ENCODE results near the gene PTPRG. TPM values are rescaled to one million over a fixed set of nuclear protein-coding genes. Genes with fewer than 3 reads are reported as not detected.

Gene PTPRG
- total and polyA plus RNA-seq, 2 donors (not counting 3 experiments of a cell fraction or from before 2014, with no cell fraction given): 8.9 to 39.1 TPM

DNA sequence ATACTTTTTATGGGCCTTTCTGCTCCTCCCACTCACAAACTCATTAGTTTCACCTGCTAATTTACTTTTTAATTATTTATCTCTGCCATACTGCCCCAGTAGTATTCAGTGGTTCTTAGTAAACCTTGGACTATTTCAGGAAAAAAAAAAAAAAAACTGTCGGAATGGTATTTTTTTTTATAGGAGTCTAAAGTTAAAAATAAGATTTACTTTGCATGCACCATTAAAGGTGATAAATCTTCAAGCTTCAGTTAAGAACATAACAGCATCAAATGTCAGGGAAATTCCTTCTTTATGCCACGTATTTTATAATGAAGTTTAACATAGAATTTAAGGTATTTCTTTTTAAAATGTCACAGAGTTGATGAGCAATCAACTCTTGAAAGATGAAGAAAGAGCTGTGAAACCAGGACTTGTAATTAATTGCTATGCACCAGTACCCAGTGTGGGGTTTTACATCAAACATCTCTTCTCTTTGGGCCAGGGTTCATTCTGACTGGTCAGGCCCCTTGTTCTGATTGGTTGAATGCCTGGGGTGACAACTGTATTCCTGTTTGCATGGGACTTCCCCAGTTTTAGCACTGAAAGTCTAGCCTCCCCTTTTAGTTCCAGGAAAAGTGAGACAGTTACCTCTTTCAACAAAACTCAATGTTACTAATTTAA lies 40.3 kb upstream of the PTPRG start:
- dilution Hi-C loops (cut with MboI; ENCODE audit: extremely low pct_ligation_motif_present, low sequenced_read_pairs): no loop called here
- Histone ChIP-seq H4K20me1 (replicated peaks; ENCODE audit: control insufficient read depth, extremely low read depth, insufficient read depth, low read length) (no peaks in the 10 kb centered on the region), H3K9ac (replicated peaks; ENCODE audit: extremely low read depth, insufficient read depth, low read length) (no peak overlapping the region), H3K27ac (ENCODE audit: insufficient read depth, low read depth, low read length) (no peak overlapping the region), H2AFZ (ENCODE audit: low read depth, low read length) (no peak overlapping the region), H3K36me3 (ENCODE audit: control insufficient read depth in 2 of 2, extremely low read depth in 1 of 2, insufficient read depth in 2 of 2, low read length in 2 of 2) (no peaks in the 10 kb centered on the region), H3K4me2 (ENCODE audit: insufficient read depth, low read length) (no peak overlapping the region), H3K9me3 (replicated peaks; ENCODE audit: control insufficient read depth, insufficient read depth, low read length) (no peaks in the 10 kb centered on the region), H3K27me3 (ENCODE audit: control insufficient read depth in 2 of 2, insufficient read depth in 2 of 2, low read length in 2 of 2) (peaks cover 0 to 3% of the 10 kb centered on the region in 2 experiments), H3K79me2 (ENCODE audit: control insufficient read depth, insufficient read depth, low read length) (no peaks in the 10 kb centered on the region), H3K9me1 (replicated peaks; ENCODE audit: control insufficient read depth, extremely low read depth, insufficient read depth, low read length) (no peaks in the 10 kb centered on the region), H3K4me1 (ENCODE audit: control insufficient read depth, extremely low read depth, insufficient read depth, low read length) (no peaks in the 10 kb centered on the region), H3K4me3 (replicated peaks in 1 of 3; ENCODE audit: insufficient read depth in 1 of 3, low read depth in 1 of 3, low read length in 3 of 3) (no peak overlapping the region)
- intact Hi-C loops (cut with micrococcal nuclease): no loop called here
- DNase-seq (ENCODE audit: low read depth, low spot score) (no peak), FAIRE-seq (no peak)
- no TSS peak for BruUV-seq (replicated peaks)
- ChIA-PET POLR2A (no interaction called here), CTCF (interaction anchor here (1.2 kb wide), 1 partner anchor 9 kb away, joined by 3 read pairs; no protein-coding TSS in a partner anchor)
- TF ChIP-seq GATA2 (IDR thresholded peaks at IDR 0.05; ENCODE audit: insufficient read depth, insufficient read length, low read depth, low read length): no peak
- no peak for TF ChIP-seq POLR2A (IDR thresholded peaks at IDR 0.05; ENCODE audit: low read depth, low read length)
- TF ChIP-seq MAX (IDR thresholded peaks at IDR 0.05; ENCODE audit: insufficient read depth, insufficient read length): no peak
- TF ChIP-seq CTCF (IDR thresholded peaks at IDR 0.05; ENCODE audit: extremely low read depth in 1 of 2, insufficient read depth in 1 of 2, low read depth in 1 of 2, low read length in 2 of 2): no peak
- no peak for TF ChIP-seq FOS (IDR thresholded peaks at IDR 0.05; ENCODE audit: borderline replicate concordance, insufficient read depth, low read length)
- TF ChIP-seq POLR2AphosphoS5 (IDR thresholded peaks at IDR 0.05; ENCODE audit: insufficient read depth, low read depth, low read length): no peak
- TF ChIP-seq MYC (IDR thresholded peaks at IDR 0.05; ENCODE audit: low read depth, low read length): no peak
- TF ChIP-seq EZH2 (IDR thresholded peaks at IDR 0.05; ENCODE audit: borderline replicate concordance, low read depth, low read length, severe bottlenecking): no peak
- no peak for TF ChIP-seq JUN (IDR thresholded peaks at IDR 0.05; ENCODE audit: borderline replicate concordance, insufficient read depth, insufficient read length, low read depth)
